Calu3 (cell line): ENCODE measurements around the gene ST7. TPM values are rescaled to one million over a fixed set of nuclear protein-coding genes. Genes with fewer than 3 reads are reported as not detected.

Experiments
- BruUV-seq: library from RNA; stranded (reverse); fragments of 400-500 nt; replicated peaks from 2 replicates; lab custom pipeline; 2021; lab: Mats Ljungman, UMichigan
- CTCF ChIA-PET: fragments of 300-600 bp; sonication (Branson Sonifier 250); formaldehyde crosslinking; loops from one replicate; lab custom pipeline; 2022; ENCODE audit warnings: antibody characterized with exemption; lab: Charles Lee
- DNase-seq: peaks from one replicate; pipeline ENCODE4 v3.0.0; 2022
- H3K27ac Mint-ChIP-seq: one replicate; pipeline ENCODE4 v1.8.0; 2022; ENCODE audit warnings: mixed read lengths; ENCODE audit not compliant: unreplicated experiment
- H3K27me3 Mint-ChIP-seq: one replicate; pipeline ENCODE4 v1.8.0; 2022; ENCODE audit warnings: mixed read lengths; ENCODE audit not compliant: unreplicated experiment
- H3K36me3 Mint-ChIP-seq: one replicate; pipeline ENCODE4 v1.8.0; 2022; ENCODE audit warnings: mild to moderate bottlenecking, moderate library complexity, mixed read lengths; ENCODE audit not compliant: insufficient read depth, unreplicated experiment
- H3K4me1 Mint-ChIP-seq: one replicate; pipeline ENCODE4 v1.8.0; 2022; ENCODE audit warnings: mild to moderate bottlenecking, low read depth, mixed read lengths; ENCODE audit not compliant: unreplicated experiment
- H3K4me3 Mint-ChIP-seq: one replicate; pipeline ENCODE4 v1.8.0; 2022; ENCODE audit warnings: mild to moderate bottlenecking, low read depth, moderate library complexity, mixed read lengths; ENCODE audit not compliant: unreplicated experiment
- H3K9me3 Mint-ChIP-seq: one replicate; pipeline ENCODE4 v1.8.0; 2022; ENCODE audit warnings: low read depth, mixed read lengths; ENCODE audit not compliant: unreplicated experiment
- intact Hi-C: fragments of 100-400 bp; cut with micrococcal nuclease; formaldehyde crosslinking; loops from one replicate; pipeline ENCODE4 v1.10.0; 2022; ENCODE audit not compliant: unreplicated experiment
- total RNA-seq: library from RNA; stranded (reverse); gene quantifications from 2 replicates; pipeline ENCODE4 v1.2.3, GENCODE V29; 2022
- TF ChIP-seq, protein P1 (sequence below): fragments of 200-600 bp; IDR thresholded peaks from one replicate; pipeline ENCODE4 v1.8.0; 2022; ENCODE audit warnings: antibody characterized with exemption; ENCODE audit not compliant: unreplicated experiment

The ST7 gene
- total RNA-seq, 1 experiment from 2014 or later: 17.7 TPM

DNA sequence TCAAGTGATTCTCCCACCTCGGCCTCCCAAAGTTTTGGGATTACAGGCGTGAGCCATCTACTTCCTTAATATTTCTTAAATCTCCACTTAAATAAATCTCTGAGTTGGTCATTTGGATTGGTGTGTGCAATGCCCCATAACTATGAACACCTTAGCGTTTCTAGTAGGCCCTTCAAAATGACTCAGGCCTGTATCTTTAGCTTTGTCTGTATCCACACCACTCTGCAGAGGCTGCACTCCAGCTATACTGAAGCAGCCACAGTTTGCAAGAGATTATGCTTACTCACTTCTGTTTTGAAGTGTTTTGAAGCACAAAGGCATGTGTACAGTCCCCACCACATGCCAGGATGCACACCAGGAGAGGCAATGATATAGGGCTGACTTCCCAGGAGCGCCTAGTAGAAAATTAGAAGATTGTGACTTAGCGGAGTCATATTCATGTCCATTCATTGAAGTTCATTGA lies 2.4 kb upstream of the ST7 start:
- intact Hi-C loops: no loop called here
- DNase-seq: no peak
- TF ChIP-seq, protein P1, sequence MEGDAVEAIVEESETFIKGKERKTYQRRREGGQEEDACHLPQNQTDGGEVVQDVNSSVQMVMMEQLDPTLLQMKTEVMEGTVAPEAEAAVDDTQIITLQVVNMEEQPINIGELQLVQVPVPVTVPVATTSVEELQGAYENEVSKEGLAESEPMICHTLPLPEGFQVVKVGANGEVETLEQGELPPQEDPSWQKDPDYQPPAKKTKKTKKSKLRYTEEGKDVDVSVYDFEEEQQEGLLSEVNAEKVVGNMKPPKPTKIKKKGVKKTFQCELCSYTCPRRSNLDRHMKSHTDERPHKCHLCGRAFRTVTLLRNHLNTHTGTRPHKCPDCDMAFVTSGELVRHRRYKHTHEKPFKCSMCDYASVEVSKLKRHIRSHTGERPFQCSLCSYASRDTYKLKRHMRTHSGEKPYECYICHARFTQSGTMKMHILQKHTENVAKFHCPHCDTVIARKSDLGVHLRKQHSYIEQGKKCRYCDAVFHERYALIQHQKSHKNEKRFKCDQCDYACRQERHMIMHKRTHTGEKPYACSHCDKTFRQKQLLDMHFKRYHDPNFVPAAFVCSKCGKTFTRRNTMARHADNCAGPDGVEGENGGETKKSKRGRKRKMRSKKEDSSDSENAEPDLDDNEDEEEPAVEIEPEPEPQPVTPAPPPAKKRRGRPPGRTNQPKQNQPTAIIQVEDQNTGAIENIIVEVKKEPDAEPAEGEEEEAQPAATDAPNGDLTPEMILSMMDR: no peak
- BruUV-seq: no TSS peak
- no peak overlapping the region for H3K4me3 Mint-ChIP-seq
- no peaks in the 10 kb centered on the region for H3K27me3 Mint-ChIP-seq
- CTCF ChIA-PET: no interaction called here
- peaks cover 10% of the 10 kb centered on the region for H3K4me1 Mint-ChIP-seq
- H3K9me3 Mint-ChIP-seq: no peaks in the 10 kb centered on the region
- no peak overlapping the region for H3K27ac Mint-ChIP-seq
- H3K36me3 Mint-ChIP-seq: peaks cover 17% of the 10 kb centered on the region

DNA sequence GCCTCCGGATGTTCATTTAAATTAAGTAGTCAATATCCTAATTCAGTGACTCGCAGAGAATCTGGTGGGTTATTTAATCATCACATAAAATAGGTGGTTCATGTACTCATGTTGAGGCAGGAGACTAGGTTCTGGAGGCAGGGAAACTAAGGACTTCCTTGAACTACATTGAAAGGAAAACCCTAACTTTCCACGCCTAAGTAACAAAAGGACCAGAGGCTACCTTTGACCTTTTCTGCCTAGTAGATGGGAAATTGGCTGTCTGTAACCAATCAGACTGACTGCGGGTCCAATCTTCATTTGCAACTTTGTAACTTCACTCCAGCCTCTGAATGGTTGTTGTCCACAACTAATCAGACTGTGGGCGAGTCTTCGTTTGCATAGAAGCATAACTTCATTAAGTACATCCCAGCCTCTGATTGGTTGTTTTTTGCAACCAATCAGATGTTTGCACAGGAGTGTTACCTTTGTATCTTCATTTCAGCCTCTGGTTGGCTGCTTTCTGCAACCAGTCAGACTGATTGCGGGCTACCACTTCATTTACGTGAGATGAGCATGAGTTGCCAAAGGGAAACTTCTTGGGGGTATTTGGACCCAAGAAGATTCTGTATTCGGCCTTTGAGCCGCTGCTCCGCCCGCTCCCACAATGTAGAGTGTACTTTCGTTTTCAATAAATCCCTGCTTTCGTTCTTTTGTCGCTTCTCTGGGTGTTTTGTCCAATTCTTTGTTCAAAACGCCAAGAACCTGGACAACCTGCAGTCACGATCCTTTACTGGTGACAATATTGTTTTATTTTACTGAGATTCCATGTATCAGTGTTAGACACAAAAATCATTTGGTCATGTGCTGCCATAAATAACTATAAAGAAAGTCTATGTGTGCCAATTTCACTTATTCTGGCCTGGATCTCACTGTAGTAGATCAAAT lies 1.7 kb upstream of the ST7 start:
- BruUV-seq: no TSS peak
- Mint-ChIP-seq H3K36me3 (peaks cover 17% of the 10 kb centered on the region), H3K27me3 (no peaks in the 10 kb centered on the region), H3K9me3 (no peaks in the 10 kb centered on the region), H3K4me3 (no peak overlapping the region), H3K27ac (no peak overlapping the region), H3K4me1 (peaks cover 10% of the 10 kb centered on the region)
- TF ChIP-seq, protein P1: no peak
- no peak for DNase-seq
- CTCF ChIA-PET: no interaction called here
- intact Hi-C loops: no loop called here

DNA sequence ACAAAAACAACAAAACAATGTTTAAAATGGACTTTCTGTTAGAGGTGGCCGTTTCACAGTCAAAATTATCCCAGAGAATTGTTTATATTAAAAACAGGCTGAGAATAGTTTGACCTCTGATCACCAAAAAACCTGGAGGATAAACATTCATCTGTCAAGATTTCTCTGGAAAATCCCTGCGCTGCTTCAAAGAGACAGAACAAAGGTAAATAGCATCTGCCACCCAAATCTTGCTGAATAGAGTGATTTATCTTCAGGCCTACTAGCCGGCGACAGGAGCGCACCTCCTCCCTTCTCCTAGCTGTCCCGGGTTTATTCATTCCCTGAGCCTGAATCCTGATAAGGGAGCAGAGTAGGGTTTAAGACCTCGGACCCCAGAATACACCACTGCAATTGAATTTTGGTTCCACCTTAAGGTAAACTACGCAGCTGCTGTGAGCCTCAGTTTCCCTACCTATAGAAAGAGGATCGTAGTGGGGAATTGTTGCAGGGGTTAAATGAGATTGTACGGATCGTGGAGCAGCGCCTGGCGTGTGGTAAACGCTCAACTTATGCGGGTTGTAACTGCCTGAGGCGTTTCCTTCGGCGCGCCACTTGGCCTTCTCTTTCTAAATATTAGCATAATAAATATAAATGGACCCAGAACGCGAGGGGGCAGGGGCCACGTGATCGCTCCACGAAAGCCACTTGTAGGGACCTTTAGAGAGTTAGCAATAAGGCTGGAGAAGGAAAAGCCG lies 498 bp upstream of the ST7 start:
- Mint-ChIP-seq H3K4me3 (peak overlapping the region; percentile 75), H3K36me3 (peaks cover 17% of the 10 kb centered on the region), H3K4me1 (peaks cover 10% of the 10 kb centered on the region), H3K9me3 (no peaks in the 10 kb centered on the region), H3K27me3 (no peaks in the 10 kb centered on the region), H3K27ac (peak overlapping the region; percentile 80)
- CTCF ChIA-PET: interaction anchor here (0.5 kb wide), 1 partner anchor 14 kb away, joined by 3 read pairs; no protein-coding TSS in a partner anchor
- no peak for DNase-seq
- TSS peak; percentile 90 for BruUV-seq
- TF ChIP-seq, protein P1: no peak
- intact Hi-C loops: no loop called here
